HG03095 (cell line): ENCODE data around the gene PACS1.
"Not testable (repeated sequence)": the region's sequence is repeated elsewhere in the genome, so short reads cannot be mapped to it uniquely, and the experiment has no call there.

Experiments used
- ATAC-seq: cut with Tn5 transposase; IDR thresholded peaks from one replicate; pipeline ENCODE4 v1.9.1; 2021; ENCODE audit warnings: moderate library complexity; ENCODE audit not compliant: unreplicated experiment

Gene PACS1

GRCh38 chr11:66072518-66072917, 2.4 kb downstream of the PACS1 start:
- no peak for ATAC-seq

DNA sequence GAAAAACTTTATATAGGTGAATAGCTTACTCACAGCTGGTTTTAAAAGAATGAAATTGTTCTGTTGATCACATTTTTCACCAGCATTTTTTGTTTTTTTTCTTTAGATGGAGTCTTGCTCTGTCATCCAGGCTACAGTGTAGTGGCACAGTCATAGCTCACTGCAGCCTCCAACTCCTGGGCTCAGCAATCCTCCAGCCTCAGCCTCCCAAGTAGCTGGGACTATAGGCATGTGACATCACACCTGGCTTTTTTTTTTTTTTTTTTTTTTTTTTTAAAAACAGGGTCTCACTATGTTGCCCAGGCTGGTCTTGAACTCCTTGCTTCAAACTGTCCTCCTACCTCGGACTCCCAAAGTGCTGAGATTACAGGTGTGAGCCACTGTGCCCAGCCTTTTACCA, 3.6 kb downstream of the PACS1 start:
- no peak for ATAC-seq

DNA sequence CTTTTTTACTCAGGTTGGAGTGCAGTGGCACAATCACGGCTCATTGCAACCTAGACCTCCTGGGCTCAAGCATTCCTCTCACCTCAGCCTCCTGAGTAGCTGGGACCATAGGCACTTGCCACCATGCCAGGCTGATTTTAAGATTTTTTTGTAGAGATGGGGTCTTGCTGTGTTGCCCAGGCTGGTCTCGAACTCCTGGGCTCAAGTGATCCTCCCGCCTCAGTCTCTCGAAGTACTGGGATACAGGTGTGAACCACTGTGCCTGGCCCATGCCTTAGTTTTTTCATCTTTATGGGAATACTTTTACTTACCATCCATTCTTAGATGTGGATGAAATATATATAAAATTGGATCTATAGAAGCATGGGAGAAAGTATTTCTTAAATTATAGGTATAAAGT, 5.2 kb downstream of the PACS1 start:
- no peak for ATAC-seq

GRCh38 chr11:66076561-66076960, 6.5 kb downstream of the PACS1 start:
- ATAC-seq = no peak

DNA sequence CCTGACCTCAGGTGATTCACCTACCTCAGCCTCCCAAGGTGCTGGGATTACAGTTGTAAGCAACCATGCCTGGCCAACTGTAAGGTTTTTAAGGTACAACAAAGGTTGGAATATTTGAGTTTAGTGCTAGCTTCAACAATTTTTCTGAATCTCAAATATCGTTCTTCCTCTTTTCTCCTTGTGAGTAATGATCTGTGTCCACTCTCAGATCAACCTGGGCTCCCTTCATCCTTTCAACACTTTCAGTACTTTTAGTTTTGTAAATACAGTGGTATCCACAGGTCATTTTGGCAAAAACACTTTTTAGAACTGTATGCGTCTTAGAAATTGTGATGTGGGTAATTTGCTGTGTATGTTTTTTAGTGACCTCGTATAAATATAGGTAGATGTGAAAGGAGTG, 7.9 kb downstream of the PACS1 start:
- ATAC-seq = no peak

DNA sequence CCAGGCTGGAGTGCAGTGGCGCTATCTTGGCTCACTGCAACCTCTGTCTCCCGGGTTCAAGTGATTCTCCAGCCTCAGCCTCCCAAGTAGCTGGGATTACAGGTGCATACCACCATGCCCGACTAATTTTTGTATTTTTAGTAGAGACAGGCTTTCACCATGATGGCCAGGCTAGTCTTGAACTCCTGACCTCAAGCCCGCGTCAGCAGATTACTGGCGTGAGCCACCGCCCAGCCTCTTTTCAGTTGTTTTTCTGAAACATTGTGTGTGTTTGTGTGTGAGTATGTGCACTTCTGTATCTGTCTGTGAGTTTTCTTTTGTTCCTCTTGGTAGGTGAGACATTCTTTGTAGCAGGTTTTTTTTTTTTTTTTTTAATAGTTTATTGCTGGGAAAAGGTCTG, 8.9 kb downstream of the PACS1 start:
- not testable (repeated sequence) for ATAC-seq

DNA sequence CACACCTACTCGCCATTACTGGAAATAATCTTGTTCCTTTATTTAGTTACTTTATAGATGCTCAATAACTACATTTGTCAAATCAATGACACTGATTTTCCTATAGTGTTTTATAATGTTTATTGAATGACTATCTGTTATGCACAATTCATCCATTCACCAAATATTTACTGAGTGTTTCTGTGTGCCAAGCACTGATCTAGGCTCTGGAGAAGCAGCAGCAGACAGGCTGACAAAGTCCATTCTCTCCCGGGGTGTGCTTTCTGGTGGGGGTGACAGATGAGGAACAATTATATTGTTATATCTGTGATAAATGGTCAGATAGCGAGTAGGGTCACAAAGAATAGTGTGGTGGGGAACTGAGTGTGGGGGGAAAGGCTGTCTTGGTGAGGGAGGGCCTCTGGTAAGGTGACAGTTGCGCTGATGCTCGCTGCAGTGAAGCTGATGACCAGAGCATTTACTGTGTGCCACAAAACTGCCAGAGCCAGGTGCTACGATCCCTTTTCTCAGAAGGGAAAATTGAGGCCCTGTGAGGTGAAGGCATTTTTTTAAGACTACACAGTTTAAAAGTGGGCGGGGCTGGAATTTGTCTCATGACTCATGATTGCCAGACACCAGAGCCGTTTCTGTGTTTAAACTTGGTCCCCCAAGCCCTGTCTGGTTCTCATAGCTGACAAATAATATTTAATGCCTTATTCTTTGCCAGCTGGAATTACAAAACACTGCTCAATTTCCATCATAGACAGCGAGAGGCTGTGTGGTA, 10.2 kb downstream of the PACS1 start:
- no peak for ATAC-seq

DNA sequence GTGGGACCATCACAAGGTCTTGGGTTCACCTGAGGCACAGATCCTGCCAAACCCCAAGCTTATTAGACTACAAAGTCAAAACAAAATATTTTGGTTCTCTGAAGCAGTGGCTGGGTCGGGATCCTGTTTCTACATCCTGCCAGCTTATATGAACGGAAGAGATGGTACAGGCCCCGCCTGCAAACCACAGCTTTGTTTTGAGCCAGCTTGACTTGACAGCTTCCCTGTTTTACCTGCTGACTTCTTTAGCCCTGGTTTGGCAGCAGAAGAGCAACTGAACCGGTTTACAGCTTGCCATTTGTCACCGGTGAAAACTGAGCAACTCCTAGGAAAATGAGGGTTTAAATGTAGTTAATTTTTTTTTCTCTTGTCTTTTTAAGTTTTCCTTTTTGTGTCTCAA, 11.4 kb downstream of the PACS1 start:
- no peak for ATAC-seq

DNA sequence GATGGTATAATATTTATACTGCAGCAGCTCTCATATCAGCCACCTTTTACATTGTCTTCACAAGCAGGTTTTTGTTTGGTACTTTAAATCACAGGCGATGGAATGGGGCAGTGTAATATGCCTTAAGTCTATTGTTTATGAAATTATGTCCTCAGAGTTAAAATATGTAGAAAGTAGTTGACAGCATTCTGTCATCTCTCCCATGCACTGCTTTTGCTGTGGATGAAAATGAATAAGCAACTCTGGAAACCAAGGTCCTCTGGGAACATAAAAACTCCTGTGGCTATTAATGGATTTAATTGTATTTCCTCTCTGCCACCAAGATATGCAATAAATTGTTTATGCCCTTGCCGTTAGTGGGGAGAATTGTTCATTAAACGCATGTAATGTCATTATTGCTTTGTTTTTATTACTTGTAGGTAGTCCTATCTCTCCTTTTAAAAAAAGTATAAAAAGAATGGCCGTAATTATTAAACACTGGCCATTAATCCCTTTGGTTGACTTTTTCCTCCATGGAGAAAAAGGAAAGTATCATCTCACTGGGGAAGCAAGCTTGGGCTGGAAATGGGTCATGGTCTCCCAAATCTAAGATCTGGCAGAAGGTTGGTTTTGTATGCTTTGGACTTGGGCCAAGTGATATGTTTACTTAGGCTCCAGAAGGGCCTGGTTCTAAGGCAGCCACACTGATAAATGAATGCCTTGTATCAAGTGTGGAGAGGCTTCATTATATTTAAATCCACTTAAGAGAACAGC, 13.1 kb downstream of the PACS1 start:
- ATAC-seq = no peak

GRCh38 chr11:66083767-66084166, 13.7 kb downstream of the PACS1 start:
- ATAC-seq = no peak

DNA sequence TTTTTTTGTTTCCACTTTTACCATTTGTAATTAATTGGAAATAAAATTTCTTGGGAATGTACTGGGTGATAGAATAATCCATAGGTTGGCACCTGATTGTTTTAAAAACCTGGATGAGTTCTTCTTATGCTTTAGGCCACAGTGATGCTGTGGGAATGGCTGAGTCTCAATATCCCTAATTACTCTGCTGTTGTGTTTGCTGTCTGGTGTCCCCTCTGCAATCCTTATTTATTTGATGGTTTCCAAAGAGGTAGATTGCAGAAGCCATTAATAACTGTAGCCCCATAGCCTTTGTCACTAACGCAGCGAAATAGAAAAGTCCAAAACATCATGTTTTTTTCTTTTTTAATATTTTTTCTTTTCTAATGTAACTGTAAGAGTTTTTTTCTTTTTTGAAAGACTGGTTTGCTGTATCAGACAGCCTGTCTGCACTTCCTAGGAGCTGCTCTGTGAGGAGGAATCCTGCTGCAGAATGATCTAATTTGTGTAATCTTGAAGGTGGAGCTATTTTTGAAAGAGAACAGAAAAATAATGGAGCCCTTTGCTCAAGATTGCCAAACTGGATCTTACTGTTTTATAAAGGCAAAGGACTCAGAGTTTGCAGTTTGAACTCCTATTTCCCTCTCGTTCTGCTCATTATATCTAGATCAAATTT, 14.9 kb downstream of the PACS1 start:
- no peak for ATAC-seq

DNA sequence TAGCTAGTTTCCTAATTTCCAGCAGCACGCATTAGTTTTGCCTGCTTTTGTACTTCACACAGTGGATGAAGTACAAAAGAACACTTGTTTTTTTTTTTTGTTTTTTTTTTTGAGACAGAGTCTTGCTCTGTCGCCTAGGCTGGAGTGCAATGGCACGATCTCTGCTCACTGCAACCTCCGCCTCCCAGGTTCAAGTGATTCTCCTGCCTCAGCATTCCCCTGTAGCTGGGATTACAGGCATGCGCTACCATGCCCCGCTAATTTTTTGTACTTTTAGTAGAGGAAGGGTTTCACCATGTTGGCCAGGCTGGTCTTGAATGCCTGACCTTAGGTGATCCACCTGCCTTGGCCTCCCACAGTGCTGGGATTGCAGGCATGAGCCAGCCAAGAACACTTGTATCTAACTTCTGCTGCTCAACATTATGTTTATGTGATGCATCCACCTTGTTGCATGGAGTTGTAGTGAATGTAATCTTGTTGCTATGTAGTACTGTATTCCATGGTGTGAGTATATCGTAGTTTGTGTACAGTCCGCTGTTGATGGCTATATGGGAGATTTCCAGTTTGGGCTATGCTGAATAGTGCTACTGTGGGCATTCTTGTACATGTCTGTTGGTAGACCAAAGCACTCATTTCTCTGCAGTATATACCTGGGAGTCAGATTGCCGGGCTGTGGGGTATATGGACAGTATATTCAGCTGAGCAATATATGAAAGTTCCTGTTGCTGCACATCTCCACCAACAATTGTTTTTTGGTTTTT, 17.3 kb downstream of the PACS1 start:
- ATAC-seq = no peak

- ATAC-seq = no peak
Observed at GRCh38 chr11:66089067-66089466, 19.0 kb downstream of the PACS1 start.

GRCh38 chr11:66090288-66090687, 20.2 kb downstream of the PACS1 start:
- no peak for ATAC-seq

DNA sequence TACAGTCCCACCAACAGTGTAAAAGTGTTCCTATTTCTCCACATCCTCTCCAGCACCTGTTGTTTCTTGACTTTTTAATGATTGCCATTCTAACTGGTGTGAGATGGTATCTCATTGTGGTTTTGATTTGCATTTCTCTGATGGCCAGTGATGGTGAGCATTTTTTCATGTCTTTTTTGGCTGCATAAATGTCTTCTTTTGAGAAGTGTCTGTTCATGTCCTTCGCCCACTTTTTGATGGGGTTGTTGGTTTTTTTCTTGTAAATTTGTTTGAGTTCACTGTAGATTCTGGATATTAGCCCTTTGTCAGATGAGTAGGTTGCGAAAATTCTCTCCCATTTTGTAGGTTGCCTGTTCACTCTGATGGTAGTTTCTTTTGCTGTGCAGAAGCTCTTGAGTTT, 22.1 kb downstream of the PACS1 start:
- not testable (repeated sequence) for ATAC-seq

DNA sequence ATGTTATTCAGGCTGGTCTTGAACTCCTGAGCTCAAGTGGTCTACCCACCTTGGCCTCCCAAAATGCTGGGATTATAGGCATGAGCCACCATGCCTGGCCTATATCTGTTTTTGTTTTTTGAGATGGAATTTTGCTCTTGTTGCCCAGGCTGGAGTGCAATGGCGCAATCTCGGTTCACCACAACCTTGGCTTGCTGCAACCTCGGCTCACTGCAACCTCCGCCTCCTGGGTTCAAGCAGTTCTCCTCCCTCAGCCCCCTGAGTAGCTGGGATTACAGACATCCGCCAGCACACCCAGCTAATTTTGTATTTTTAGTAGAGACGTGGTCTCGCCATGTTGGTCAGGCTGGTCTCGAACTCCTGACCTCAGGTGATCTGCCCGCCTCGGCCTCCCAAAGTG, 29.7 kb downstream of the PACS1 start:
- not testable (repeated sequence) for ATAC-seq

GRCh38 chr11:66100272-66101065, 30.4 kb downstream of the PACS1 start:
- ATAC-seq = peak; percentile 77

- ATAC-seq = no peak
Observed at GRCh38 chr11:66101066-66101464, 31.0 kb downstream of the PACS1 start.

GRCh38 chr11:66104057-66104638, 34.1 kb downstream of the PACS1 start:
- no peak for ATAC-seq
